SK-MEL-5 (cell line): ENCODE data around the gene GDF7. TPM values are rescaled to one million over a fixed set of nuclear protein-coding genes. Genes with fewer than 3 reads are reported as not detected.
"Not testable (repeated sequence)": the region's sequence is repeated elsewhere in the genome, so short reads cannot be mapped to it uniquely, and the experiment has no call there.

ENCODE experiments used
- DNase-seq: peaks from one replicate; pipeline ENCODE4 v3.0.0-alpha.2; 2016; ENCODE audit warnings: low read depth, low spot score
- in situ Hi-C: cut with HindIII; loops from 2 replicates; pipeline ENCODE4 v1.10.0; 2016; ENCODE audit warnings: low sequenced_read_pairs, high pct_unique_total_duplicates, low pct_unique_long_range_greater_than_20kb
- total RNA-seq: library from RNA; depleted of rRNA; stranded (reverse); fragments of >200 nt; shearing (Covaris generic); gene quantifications from 2 replicates; pipeline ENCODE4 v1.2.3, GENCODE V29; 2014

The GDF7 gene
- total RNA-seq, 1 experiment from 2014 or later, result 0.71 TPM

GRCh38 chr2:20697322-20697934, 30.5 kb downstream of the GDF7 start:
- in situ Hi-C loops, result loop anchor here (25.0 kb wide), 1 partner anchor 240 kb away; no protein-coding TSS in a partner anchor
- DNase-seq, result no peak

GRCh38 chr2:20698916-20699613, 32.1 kb downstream of the GDF7 start:
- no peak for DNase-seq
- in situ Hi-C loops, result loop anchor here (25.0 kb wide), 1 partner anchor 238 kb away; no protein-coding TSS in a partner anchor

- in situ Hi-C loops, result no loop called here
- no peak for DNase-seq
Measured at GRCh38 chr2:20702563-20702962, 35.6 kb downstream of the GDF7 start.

GRCh38 chr2:20704886-20705285, 37.9 kb downstream of the GDF7 start:
- DNase-seq, result no peak
- in situ Hi-C loops, result no loop called here

- DNase-seq, result no peak
- in situ Hi-C loops, result no loop called here
Measured at GRCh38 chr2:20706217-20706616, 39.3 kb downstream of the GDF7 start.

GRCh38 chr2:20706786-20707185, 39.8 kb downstream of the GDF7 start:
- no peak for DNase-seq
- in situ Hi-C loops, result no loop called here

- no peak for DNase-seq
- in situ Hi-C loops, result no loop called here
Measured at GRCh38 chr2:20707601-20708000, 40.7 kb downstream of the GDF7 start.

- in situ Hi-C loops, DNase-seq: not testable (repeated sequence)
Measured at GRCh38 chr2:20711641-20712040, 44.7 kb downstream of the GDF7 start.

GRCh38 chr2:20713585-20713984, 46.6 kb downstream of the GDF7 start:
- in situ Hi-C loops, DNase-seq: not testable (repeated sequence)

GRCh38 chr2:20714412-20714811, 47.5 kb downstream of the GDF7 start:
- in situ Hi-C loops, DNase-seq: not testable (repeated sequence)

- DNase-seq, in situ Hi-C loops: not testable (repeated sequence)
Measured at GRCh38 chr2:20716164-20716563, 49.2 kb downstream of the GDF7 start.

GRCh38 chr2:20717641-20718040, 50.7 kb downstream of the GDF7 start:
- DNase-seq, result no peak
- in situ Hi-C loops, result no loop called here

- DNase-seq, result peak; percentile 48
- in situ Hi-C loops, result no loop called here
Measured at GRCh38 chr2:20722592-20723240, 55.8 kb downstream of the GDF7 start.

- DNase-seq, result no peak
- in situ Hi-C loops, result no loop called here
Measured at GRCh38 chr2:20723543-20723942, 56.6 kb downstream of the GDF7 start.

- in situ Hi-C loops, result no loop called here
- no peak for DNase-seq
Measured at GRCh38 chr2:20724500-20725053, 57.6 kb downstream of the GDF7 start.

- in situ Hi-C loops, result no loop called here
- no peak for DNase-seq
Measured at GRCh38 chr2:20725782-20726181, 58.8 kb downstream of the GDF7 start.

GRCh38 chr2:20726913-20727312, 60.0 kb downstream of the GDF7 start:
- in situ Hi-C loops, result no loop called here
- no peak for DNase-seq

- in situ Hi-C loops, result no loop called here
- DNase-seq, result no peak
Measured at GRCh38 chr2:20728114-20728758, 61.3 kb downstream of the GDF7 start.
